Measurements from ENCODE around the gene PPP2R2B.

The PPP2R2B gene

DNA sequence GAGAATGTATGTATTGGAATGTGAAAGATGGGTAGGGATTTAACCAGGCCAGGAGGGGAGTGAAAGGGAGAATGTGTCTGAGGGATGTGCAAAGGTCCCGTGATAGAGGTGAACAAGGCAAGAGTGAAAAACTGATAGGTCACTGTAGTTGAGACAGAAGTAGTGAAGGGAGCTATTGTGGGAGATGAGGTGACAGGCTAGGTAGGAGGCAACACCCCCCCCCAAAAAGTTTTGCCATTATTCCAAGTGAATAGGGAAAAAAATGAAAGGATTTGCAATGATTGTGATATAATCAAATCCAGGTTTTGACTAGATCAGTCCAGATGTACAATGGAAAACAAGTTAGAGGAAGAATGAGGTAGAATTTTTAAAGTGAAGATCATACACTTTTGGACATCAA, 226.0 kb downstream of the PPP2R2B start:
- H3K9me3 Mint-ChIP-seq: no peaks in the 10 kb centered on the region
- H3K4me3 Mint-ChIP-seq: no peak overlapping the region
- H3K27me3 Mint-ChIP-seq (ENCODE audit: low read depth): no peaks in the 10 kb centered on the region
- H3K36me3 Mint-ChIP-seq (ENCODE audit: low read depth): no peaks in the 10 kb centered on the region
- no peak overlapping the region for H3K27ac Mint-ChIP-seq
- H3K4me1 Mint-ChIP-seq (ENCODE audit: low read depth): no peaks in the 10 kb centered on the region

DNA sequence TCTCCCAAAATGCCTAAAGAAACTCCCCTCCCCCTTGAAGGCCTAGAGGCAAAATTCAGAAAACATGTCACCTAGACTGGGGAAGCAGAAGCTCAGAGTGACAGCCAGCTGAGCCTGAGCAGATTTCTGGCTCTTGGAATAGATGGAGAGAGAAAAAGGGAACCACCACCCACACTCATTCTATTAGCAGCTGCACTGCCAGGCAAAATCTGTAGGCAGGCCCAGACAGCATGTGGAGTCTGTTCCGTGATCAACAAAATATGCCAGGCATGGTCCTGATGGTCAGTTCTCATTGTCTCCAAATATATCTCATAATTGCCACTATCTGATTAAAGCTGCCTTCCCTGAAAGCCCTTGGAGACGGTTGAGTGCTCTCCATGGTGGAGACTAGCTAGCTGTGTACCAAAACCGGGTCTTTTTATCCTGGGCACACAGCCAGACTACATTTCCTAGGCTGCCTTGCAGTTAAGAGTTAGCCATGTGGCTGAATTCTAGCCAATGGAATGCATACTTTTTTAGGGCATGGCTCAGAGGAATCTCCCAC, 230.8 kb downstream of the PPP2R2B start:
- H3K27ac Mint-ChIP-seq: no peak overlapping the region
- no peak overlapping the region for H3K4me3 Mint-ChIP-seq
- H3K27me3 Mint-ChIP-seq (ENCODE audit: low read depth): no peaks in the 10 kb centered on the region
- no peaks in the 10 kb centered on the region for H3K36me3 Mint-ChIP-seq (ENCODE audit: low read depth)
- no peaks in the 10 kb centered on the region for H3K4me1 Mint-ChIP-seq (ENCODE audit: low read depth)
- no peaks in the 10 kb centered on the region for H3K9me3 Mint-ChIP-seq

DNA sequence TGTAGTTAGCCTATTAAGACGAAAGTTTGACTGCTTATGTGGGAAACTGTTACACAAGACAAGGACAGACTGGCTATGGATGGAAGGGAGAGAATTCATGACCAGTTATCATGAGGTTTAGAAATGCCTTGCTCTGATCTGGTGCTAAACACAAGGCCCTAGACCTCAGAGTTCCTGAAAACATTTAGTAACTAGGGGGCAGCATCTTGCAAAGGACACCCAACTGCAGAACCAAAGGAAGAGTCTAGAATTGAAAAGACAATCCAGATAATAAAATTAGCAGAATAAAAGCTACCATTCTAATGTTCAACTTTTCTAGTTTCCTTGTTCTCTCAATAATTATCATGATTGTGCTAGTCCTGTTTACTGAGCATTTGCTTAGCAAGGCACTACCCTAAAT, 232.1 kb downstream of the PPP2R2B start:
- H3K9me3 Mint-ChIP-seq: no peaks in the 10 kb centered on the region
- no peaks in the 10 kb centered on the region for H3K27me3 Mint-ChIP-seq (ENCODE audit: low read depth)
- H3K36me3 Mint-ChIP-seq (ENCODE audit: low read depth): no peaks in the 10 kb centered on the region
- no peak overlapping the region for H3K4me3 Mint-ChIP-seq
- H3K27ac Mint-ChIP-seq: no peak overlapping the region
- H3K4me1 Mint-ChIP-seq (ENCODE audit: low read depth): no peaks in the 10 kb centered on the region

- Mint-ChIP-seq H3K4me3 (no peak overlapping the region), H3K4me1 (ENCODE audit: low read depth) (no peaks in the 10 kb centered on the region), H3K27ac (no peak overlapping the region), H3K27me3 (ENCODE audit: low read depth) (no peaks in the 10 kb centered on the region), H3K36me3 (ENCODE audit: low read depth) (no peaks in the 10 kb centered on the region), H3K9me3 (no peaks in the 10 kb centered on the region)
Observed at GRCh38 chr5:146645342-146645741, 233.2 kb downstream of the PPP2R2B start.

DNA sequence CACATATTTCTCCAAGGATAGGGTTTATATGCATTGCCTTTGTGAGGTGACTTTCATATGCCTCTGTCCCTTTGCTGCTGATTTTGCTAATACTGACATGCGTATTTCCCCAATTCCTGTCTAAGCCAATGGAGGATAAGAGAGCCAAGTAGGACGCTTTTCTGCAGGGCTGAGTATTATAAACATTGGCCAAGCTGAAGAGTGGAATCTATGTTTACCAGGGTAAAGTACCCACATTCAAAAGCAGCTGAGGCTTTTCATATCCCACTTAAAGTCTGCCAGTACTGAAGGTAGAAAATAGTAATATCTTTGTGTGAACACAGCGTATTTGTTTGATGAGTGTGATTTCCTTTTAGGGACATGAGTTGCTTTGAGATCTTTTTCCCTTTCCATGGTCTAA, 233.7 kb downstream of the PPP2R2B start:
- H3K4me3 Mint-ChIP-seq: no peak overlapping the region
- H3K36me3 Mint-ChIP-seq (ENCODE audit: low read depth): no peaks in the 10 kb centered on the region
- H3K4me1 Mint-ChIP-seq (ENCODE audit: low read depth): no peaks in the 10 kb centered on the region
- H3K27ac Mint-ChIP-seq: no peak overlapping the region
- H3K27me3 Mint-ChIP-seq (ENCODE audit: low read depth): no peaks in the 10 kb centered on the region
- no peaks in the 10 kb centered on the region for H3K9me3 Mint-ChIP-seq

- H3K4me1 Mint-ChIP-seq (ENCODE audit: low read depth): no peaks in the 10 kb centered on the region
- no peak overlapping the region for H3K4me3 Mint-ChIP-seq
- no peaks in the 10 kb centered on the region for H3K36me3 Mint-ChIP-seq (ENCODE audit: low read depth)
- H3K27me3 Mint-ChIP-seq (ENCODE audit: low read depth): no peaks in the 10 kb centered on the region
- H3K9me3 Mint-ChIP-seq: no peaks in the 10 kb centered on the region
- H3K27ac Mint-ChIP-seq: no peak overlapping the region
Observed at GRCh38 chr5:146643776-146644175, 234.8 kb downstream of the PPP2R2B start.

DNA sequence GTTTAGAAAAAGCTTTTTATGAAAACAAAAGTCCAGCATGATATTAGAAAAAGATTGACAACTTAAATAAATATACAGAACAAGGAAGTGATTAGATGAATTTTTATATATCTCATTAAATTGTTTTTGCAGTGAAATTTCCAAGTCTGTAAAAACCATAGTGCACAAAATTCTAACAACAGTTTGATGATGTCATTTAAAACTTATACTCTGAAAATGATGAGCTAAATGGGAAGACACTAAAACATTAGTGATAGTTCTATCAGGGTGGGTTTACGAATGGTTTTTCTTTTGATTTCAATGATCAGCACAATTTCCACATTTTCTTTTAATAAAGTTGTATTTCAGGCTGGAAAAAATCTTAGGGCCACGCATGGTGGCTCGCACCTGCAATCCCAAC, 236.1 kb downstream of the PPP2R2B start:
- no peaks in the 10 kb centered on the region for H3K27me3 Mint-ChIP-seq (ENCODE audit: low read depth)
- no peaks in the 10 kb centered on the region for H3K4me1 Mint-ChIP-seq (ENCODE audit: low read depth)
- no peak overlapping the region for H3K4me3 Mint-ChIP-seq
- no peaks in the 10 kb centered on the region for H3K36me3 Mint-ChIP-seq (ENCODE audit: low read depth)
- no peaks in the 10 kb centered on the region for H3K9me3 Mint-ChIP-seq
- no peak overlapping the region for H3K27ac Mint-ChIP-seq

DNA sequence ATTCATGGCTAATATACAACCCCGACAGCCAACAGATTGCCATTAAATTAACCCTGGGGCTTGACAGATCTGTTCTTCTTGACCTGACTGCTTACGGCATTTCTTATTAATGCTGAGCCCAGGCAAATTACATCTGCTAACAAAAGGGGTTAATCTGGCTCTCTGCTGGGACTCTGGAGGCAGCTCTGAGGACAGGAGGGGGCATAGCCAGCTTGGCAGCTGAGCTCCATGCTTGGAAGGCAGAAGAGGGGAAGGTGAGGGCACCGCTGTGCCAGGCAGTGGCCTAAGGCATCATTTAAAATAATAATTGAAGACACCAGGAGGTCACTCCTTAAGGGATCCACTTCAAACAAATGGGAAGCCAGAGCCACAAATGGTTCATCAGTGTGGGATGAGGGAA, 236.6 kb downstream of the PPP2R2B start:
- Mint-ChIP-seq H3K27me3 (ENCODE audit: low read depth) (no peaks in the 10 kb centered on the region), H3K27ac (no peak overlapping the region), H3K36me3 (ENCODE audit: low read depth) (no peaks in the 10 kb centered on the region), H3K4me3 (no peak overlapping the region), H3K9me3 (no peaks in the 10 kb centered on the region), H3K4me1 (ENCODE audit: low read depth) (no peaks in the 10 kb centered on the region)

GRCh38 chr5:146640285-146640896, 238.2 kb downstream of the PPP2R2B start:
- H3K27ac Mint-ChIP-seq: no peak overlapping the region
- no peaks in the 10 kb centered on the region for H3K4me1 Mint-ChIP-seq (ENCODE audit: low read depth)
- no peak overlapping the region for H3K4me3 Mint-ChIP-seq
- no peaks in the 10 kb centered on the region for H3K9me3 Mint-ChIP-seq
- H3K36me3 Mint-ChIP-seq (ENCODE audit: low read depth): no peaks in the 10 kb centered on the region
- no peaks in the 10 kb centered on the region for H3K27me3 Mint-ChIP-seq (ENCODE audit: low read depth)

- no peak overlapping the region for H3K27ac Mint-ChIP-seq
- H3K4me1 Mint-ChIP-seq (ENCODE audit: low read depth): no peaks in the 10 kb centered on the region
- no peaks in the 10 kb centered on the region for H3K9me3 Mint-ChIP-seq
- no peaks in the 10 kb centered on the region for H3K36me3 Mint-ChIP-seq (ENCODE audit: low read depth)
- H3K27me3 Mint-ChIP-seq (ENCODE audit: low read depth): no peaks in the 10 kb centered on the region
- no peak overlapping the region for H3K4me3 Mint-ChIP-seq
Observed at GRCh38 chr5:146635443-146635842, 243.1 kb downstream of the PPP2R2B start.

DNA sequence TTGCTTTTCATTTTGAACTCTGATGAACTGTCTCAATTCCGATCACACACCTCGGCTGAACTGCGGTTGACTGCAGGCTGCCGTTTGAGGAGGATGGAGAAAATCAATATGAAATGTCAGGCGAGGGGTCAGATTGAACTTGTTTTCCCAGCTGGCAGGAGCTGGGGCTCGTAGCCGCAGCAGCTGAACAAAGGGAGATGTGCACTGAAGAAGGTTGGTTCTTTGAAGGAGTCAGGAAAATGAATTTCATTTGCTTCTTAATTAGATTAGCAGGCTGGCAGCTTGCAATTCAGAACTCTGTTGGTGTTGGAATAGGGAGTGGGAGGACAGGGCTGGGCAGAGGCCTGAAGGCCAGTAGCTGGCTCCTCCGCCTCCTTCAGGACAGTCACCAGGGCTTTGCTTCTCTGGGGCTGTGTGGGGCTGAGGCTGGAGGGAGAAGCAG, 245.2 kb downstream of the PPP2R2B start:
- no peaks in the 10 kb centered on the region for H3K36me3 Mint-ChIP-seq (ENCODE audit: low read depth)
- H3K9me3 Mint-ChIP-seq: no peaks in the 10 kb centered on the region
- H3K4me1 Mint-ChIP-seq (ENCODE audit: low read depth): no peaks in the 10 kb centered on the region
- H3K4me3 Mint-ChIP-seq: no peak overlapping the region
- no peak overlapping the region for H3K27ac Mint-ChIP-seq
- H3K27me3 Mint-ChIP-seq (ENCODE audit: low read depth): no peaks in the 10 kb centered on the region

GRCh38 chr5:146632620-146633322, 245.8 kb downstream of the PPP2R2B start:
- H3K4me1 Mint-ChIP-seq (ENCODE audit: low read depth): no peaks in the 10 kb centered on the region
- H3K4me3 Mint-ChIP-seq: no peak overlapping the region
- no peaks in the 10 kb centered on the region for H3K27me3 Mint-ChIP-seq (ENCODE audit: low read depth)
- no peaks in the 10 kb centered on the region for H3K9me3 Mint-ChIP-seq
- H3K36me3 Mint-ChIP-seq (ENCODE audit: low read depth): no peaks in the 10 kb centered on the region
- no peak overlapping the region for H3K27ac Mint-ChIP-seq

GRCh38 chr5:146630472-146630871, 248.1 kb downstream of the PPP2R2B start:
- H3K4me1 Mint-ChIP-seq (ENCODE audit: low read depth): no peaks in the 10 kb centered on the region
- H3K27ac Mint-ChIP-seq: no peak overlapping the region
- H3K27me3 Mint-ChIP-seq (ENCODE audit: low read depth): no peaks in the 10 kb centered on the region
- no peak overlapping the region for H3K4me3 Mint-ChIP-seq
- no peaks in the 10 kb centered on the region for H3K9me3 Mint-ChIP-seq
- H3K36me3 Mint-ChIP-seq (ENCODE audit: low read depth): no peaks in the 10 kb centered on the region

DNA sequence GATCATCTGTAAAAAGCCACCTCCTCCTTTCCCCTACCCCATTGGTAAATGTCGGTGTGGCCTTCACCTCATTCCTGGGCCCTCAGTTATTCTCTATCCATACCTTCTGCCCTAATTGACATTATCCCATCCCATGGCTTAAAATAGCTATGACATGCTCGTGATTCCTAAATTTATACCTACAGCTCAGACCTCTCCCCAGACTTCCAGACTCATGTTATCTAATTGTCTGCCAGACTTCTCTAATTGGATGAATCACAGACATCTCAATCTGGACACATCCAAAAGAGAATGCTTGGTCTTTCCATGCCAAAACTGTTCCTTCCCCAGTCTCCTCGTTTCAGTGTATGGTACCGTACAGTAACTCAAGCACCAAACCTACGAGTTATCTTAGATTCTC, 249.6 kb downstream of the PPP2R2B start:
- Mint-ChIP-seq H3K27me3 (ENCODE audit: low read depth) (no peaks in the 10 kb centered on the region), H3K4me1 (ENCODE audit: low read depth) (no peaks in the 10 kb centered on the region), H3K9me3 (no peaks in the 10 kb centered on the region), H3K4me3 (no peak overlapping the region), H3K27ac (no peak overlapping the region), H3K36me3 (ENCODE audit: low read depth) (no peaks in the 10 kb centered on the region)

DNA sequence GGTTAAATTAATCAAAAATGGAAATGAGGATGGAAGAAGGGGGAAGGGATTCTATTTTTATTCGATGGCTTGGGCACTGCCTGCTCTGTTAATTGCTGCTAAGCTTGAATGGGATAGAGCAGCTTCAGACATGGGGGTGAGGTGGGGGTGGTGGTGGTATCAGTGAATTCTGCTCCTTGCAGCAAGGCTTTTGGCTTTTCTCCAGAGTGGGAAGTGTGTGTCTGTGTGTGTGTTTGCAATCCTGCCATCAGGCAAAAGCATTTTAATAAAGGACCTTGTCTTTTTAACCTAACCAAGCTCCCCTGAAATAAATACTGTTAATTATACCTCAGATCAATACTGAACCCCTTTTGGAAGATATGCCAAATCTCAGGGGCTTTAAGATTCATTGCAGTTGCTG, 251.6 kb downstream of the PPP2R2B start:
- Mint-ChIP-seq H3K4me3 (no peak overlapping the region), H3K27me3 (ENCODE audit: low read depth) (no peaks in the 10 kb centered on the region), H3K4me1 (ENCODE audit: low read depth) (no peaks in the 10 kb centered on the region), H3K9me3 (no peaks in the 10 kb centered on the region), H3K36me3 (ENCODE audit: low read depth) (no peaks in the 10 kb centered on the region), H3K27ac (no peak overlapping the region)
